Measurements from ENCODE around the gene UROS. TPM values are rescaled to one million over a fixed set of nuclear protein-coding genes. Genes with fewer than 3 reads are reported as not detected.

UROS gene
- total RNA-seq, 1 donor, result 90.5 TPM

GRCh38 chr10:125756196-125756595, 66.9 kb downstream of the UROS start:
- Histone ChIP-seq H3K4me1 (ENCODE audit: insufficient read depth, low read length) (no peaks in the 10 kb centered on the region), H3K4me2 (ENCODE audit: insufficient read depth, low read length) (no peak overlapping the region), H3K36me3 (ENCODE audit: insufficient read depth, low read length) (peaks cover 60% of the 10 kb centered on the region), H3K4me3 (ENCODE audit: insufficient read depth, low read length) (no peak overlapping the region), H3K27ac (ENCODE audit: low read depth, low read length) (no peak overlapping the region), H4K20me1 (ENCODE audit: insufficient read depth, low read length) (no peaks in the 10 kb centered on the region), H3K9me3 (ENCODE audit: low read depth, low read length) (no peaks in the 10 kb centered on the region), H3K79me2 (ENCODE audit: insufficient read depth, low read length) (peaks cover 3% of the 10 kb centered on the region), H3K27me3 (ENCODE audit: insufficient read depth, low read length) (no peaks in the 10 kb centered on the region), H2AFZ (ENCODE audit: low read length) (no peak overlapping the region)
- no peak for DNase-seq (ENCODE audit: insufficient read length, low spot score, missing footprints)
- TF ChIP-seq CTCF (IDR thresholded peaks at IDR 0.05; ENCODE audit: extremely low read depth, low read depth, low read length), result no peak

GRCh38 chr10:125747417-125747816, 75.6 kb downstream of the UROS start:
- TF ChIP-seq CTCF (IDR thresholded peaks at IDR 0.05; ENCODE audit: extremely low read depth, low read depth, low read length), result no peak
- Histone ChIP-seq H3K4me3 (ENCODE audit: insufficient read depth, low read length) (no peak overlapping the region), H3K36me3 (ENCODE audit: insufficient read depth, low read length) (peaks cover 86% of the 10 kb centered on the region), H3K4me1 (ENCODE audit: insufficient read depth, low read length) (no peaks in the 10 kb centered on the region), H2AFZ (ENCODE audit: low read length) (no peak overlapping the region), H3K79me2 (ENCODE audit: insufficient read depth, low read length) (no peaks in the 10 kb centered on the region), H4K20me1 (ENCODE audit: insufficient read depth, low read length) (no peaks in the 10 kb centered on the region), H3K4me2 (ENCODE audit: insufficient read depth, low read length) (no peak overlapping the region), H3K27me3 (ENCODE audit: insufficient read depth, low read length) (no peaks in the 10 kb centered on the region), H3K27ac (ENCODE audit: low read depth, low read length) (no peak overlapping the region), H3K9me3 (ENCODE audit: low read depth, low read length) (no peaks in the 10 kb centered on the region)
- DNase-seq (ENCODE audit: insufficient read length, low spot score, missing footprints), result no peak

- no peak for DNase-seq (ENCODE audit: insufficient read length, low spot score, missing footprints)
- no peaks in the 10 kb centered on the region for H3K4me1 ChIP-seq (ENCODE audit: insufficient read depth, low read length)
- no peaks in the 10 kb centered on the region for H4K20me1 ChIP-seq (ENCODE audit: insufficient read depth, low read length)
- TF ChIP-seq CTCF (IDR thresholded peaks at IDR 0.05; ENCODE audit: extremely low read depth, low read depth, low read length), result no peak
- H3K36me3 ChIP-seq (ENCODE audit: insufficient read depth, low read length), result peaks cover 89% of the 10 kb centered on the region
- H3K79me2 ChIP-seq (ENCODE audit: insufficient read depth, low read length), result no peaks in the 10 kb centered on the region
- no peaks in the 10 kb centered on the region for H3K9me3 ChIP-seq (ENCODE audit: low read depth, low read length)
- H3K27me3 ChIP-seq (ENCODE audit: insufficient read depth, low read length), result no peaks in the 10 kb centered on the region
- no peak overlapping the region for H3K4me2 ChIP-seq (ENCODE audit: insufficient read depth, low read length)
- H3K27ac ChIP-seq (ENCODE audit: low read depth, low read length), result no peak overlapping the region
- no peak overlapping the region for H3K4me3 ChIP-seq (ENCODE audit: insufficient read depth, low read length)
- H2AFZ ChIP-seq (ENCODE audit: low read length), result no peak overlapping the region
Measured at GRCh38 chr10:125744909-125745308, 78.1 kb downstream of the UROS start.

- no peaks in the 10 kb centered on the region for H3K27me3 ChIP-seq (ENCODE audit: insufficient read depth, low read length)
- H3K4me1 ChIP-seq (ENCODE audit: insufficient read depth, low read length), result no peaks in the 10 kb centered on the region
- H3K9me3 ChIP-seq (ENCODE audit: low read depth, low read length), result no peaks in the 10 kb centered on the region
- H4K20me1 ChIP-seq (ENCODE audit: insufficient read depth, low read length), result no peaks in the 10 kb centered on the region
- no peak overlapping the region for H3K27ac ChIP-seq (ENCODE audit: low read depth, low read length)
- H3K79me2 ChIP-seq (ENCODE audit: insufficient read depth, low read length), result no peaks in the 10 kb centered on the region
- H3K36me3 ChIP-seq (ENCODE audit: insufficient read depth, low read length), result peaks cover 90% of the 10 kb centered on the region
- no peak overlapping the region for H3K4me3 ChIP-seq (ENCODE audit: insufficient read depth, low read length)
- H2AFZ ChIP-seq (ENCODE audit: low read length), result no peak overlapping the region
- no peak for DNase-seq (ENCODE audit: insufficient read length, low spot score, missing footprints)
- no peak overlapping the region for H3K4me2 ChIP-seq (ENCODE audit: insufficient read depth, low read length)
- TF ChIP-seq CTCF (IDR thresholded peaks at IDR 0.05; ENCODE audit: extremely low read depth, low read depth, low read length), result peak; percentile 21
Measured at GRCh38 chr10:125742465-125742864, 80.6 kb downstream of the UROS start.
